Body of pancreas (tissue), 4 donors: ENCODE results near the gene SLC25A51. TPM values are rescaled to one million over a fixed set of nuclear protein-coding genes. Genes with fewer than 3 reads are reported as not detected.

Experiments used
- ATAC-seq: fragments of 150-250 bp; one replicate; pipeline ENCODE4 v1.9.1; 2016
- DNase-seq, 4 donors: peaks; one replicate each; pipeline ENCODE4 v3.0.0-alpha.2; 2019
- H3K27ac ChIP-seq, 4 donors: fragments of 200-600 bp; sonication (generic); 1 replicate in 3 of 4; 2 replicates in 1 of 4; pipeline versions ENCODE4 v1.5.1 to v1.6.1; 2016 to 2019; ENCODE audit warnings: mild to moderate bottlenecking in 1 of 4, mixed read lengths in 1 of 4, moderate library complexity in 1 of 4
- H3K27me3 ChIP-seq, 2 donors: fragments of 200-600 bp; sonication (generic); one replicate each; pipeline ENCODE4 v1.6.0; 2016; ENCODE audit warnings: mild to moderate bottlenecking in 1 of 2
- H3K36me3 ChIP-seq, 2 donors: fragments of 200-600 bp; sonication (generic); replicated peaks in 1 of 2; 2 replicates each; pipeline ENCODE4 v1.5.1; 2016; ENCODE audit warnings: low read depth in 2 of 2; ENCODE audit not compliant: insufficient read depth in 1 of 2
- H3K4me1 ChIP-seq: fragments of 200-600 bp; sonication (generic); one replicate; pipeline ENCODE4 v1.6.0; 2016
- H3K4me3 ChIP-seq, 2 donors: fragments of 200-600 bp; sonication (generic); 1 replicate in 1 of 2; 2 replicates in 1 of 2; pipeline ENCODE4 v1.5.1; 2016 to 2019
- H3K9me3 ChIP-seq, 3 donors: fragments of 200-600 bp; sonication (generic); 1 replicate in 2 of 3; 2 replicates in 1 of 3; pipeline ENCODE4 v1.5.1; 2016
- POLR2A ChIP-seq, 3 donors: fragments of 450-650 bp; IDR thresholded peaks; one replicate each; pipeline ENCODE4 v1.6.1; 2016; ENCODE audit warnings: antibody characterized with exemption in 3 of 3, mild to moderate bottlenecking in 2 of 3
- WGBS, 2 donors: methylation state at CpG; one replicate each; pipeline ENCODE4 v1.1.5; 2017; 5-methylcytosine and 5-hydroxymethylcytosine counted together
- intact Hi-C: fragments of 100-400 bp; cut with DNase I; formaldehyde crosslinking; loops from one replicate; pipeline ENCODE4 v1.15.1; 2023
- total RNA-seq, 2 donors: library from RNA; depleted of rRNA; stranded (reverse); fragments of >200 nt; gene quantifications; one replicate each; pipeline ENCODE4 v1.1.0, GENCODE V29; 2016
- TF ChIP-seq, protein P1 (sequence below), 7 experiments: fragments of 450-650 bp in 4 of 7; fragments of 200-600 bp in 3 of 7; sonication (generic) in 3 of 7; IDR thresholded peaks; one replicate each; pipeline ENCODE4 v1.5.1; 2016 to 2019; ENCODE audit warnings: antibody characterized with exemption in 7 of 7

The SLC25A51 gene
- total RNA-seq, 2 donors from 2014 or later, result 17.1 to 18.1 TPM

DNA sequence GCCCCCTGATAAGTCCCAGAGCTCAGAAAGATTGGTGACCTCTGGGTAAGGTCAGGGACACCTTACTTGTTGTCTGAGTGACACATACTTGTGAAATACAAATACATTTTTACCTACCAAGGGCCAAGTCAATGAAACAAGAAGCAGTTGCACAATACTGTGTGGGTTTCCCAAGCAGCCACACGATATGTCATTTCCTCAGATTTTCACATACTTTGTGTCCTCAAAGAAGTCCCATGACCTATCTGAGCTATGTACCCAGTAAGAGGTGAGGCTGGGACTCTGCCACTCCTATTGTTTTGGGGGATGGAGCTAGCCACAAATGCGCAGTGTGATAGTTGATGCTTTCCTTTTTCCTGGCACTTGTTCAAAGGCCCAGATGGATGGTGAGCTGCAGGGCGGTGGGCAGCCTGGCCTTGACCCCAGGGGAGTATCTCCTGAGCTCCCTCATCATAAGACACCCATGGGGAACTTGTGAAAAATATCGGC, 4.8 kb upstream of the SLC25A51 start:
- ATAC-seq (peak; percentile 51), DNase-seq (peak; percentile 43 to 85 (median 58))
- no peaks in the 10 kb centered on the region for H3K36me3 ChIP-seq
- H3K4me3 ChIP-seq, result no peak overlapping the region
- no peaks in the 10 kb centered on the region for H3K27me3 ChIP-seq
- no peaks in the 10 kb centered on the region for H3K9me3 ChIP-seq
- no peak for TF ChIP-seq POLR2A (IDR thresholded peaks at IDR 0.05)
- TF ChIP-seq, protein P1, sequence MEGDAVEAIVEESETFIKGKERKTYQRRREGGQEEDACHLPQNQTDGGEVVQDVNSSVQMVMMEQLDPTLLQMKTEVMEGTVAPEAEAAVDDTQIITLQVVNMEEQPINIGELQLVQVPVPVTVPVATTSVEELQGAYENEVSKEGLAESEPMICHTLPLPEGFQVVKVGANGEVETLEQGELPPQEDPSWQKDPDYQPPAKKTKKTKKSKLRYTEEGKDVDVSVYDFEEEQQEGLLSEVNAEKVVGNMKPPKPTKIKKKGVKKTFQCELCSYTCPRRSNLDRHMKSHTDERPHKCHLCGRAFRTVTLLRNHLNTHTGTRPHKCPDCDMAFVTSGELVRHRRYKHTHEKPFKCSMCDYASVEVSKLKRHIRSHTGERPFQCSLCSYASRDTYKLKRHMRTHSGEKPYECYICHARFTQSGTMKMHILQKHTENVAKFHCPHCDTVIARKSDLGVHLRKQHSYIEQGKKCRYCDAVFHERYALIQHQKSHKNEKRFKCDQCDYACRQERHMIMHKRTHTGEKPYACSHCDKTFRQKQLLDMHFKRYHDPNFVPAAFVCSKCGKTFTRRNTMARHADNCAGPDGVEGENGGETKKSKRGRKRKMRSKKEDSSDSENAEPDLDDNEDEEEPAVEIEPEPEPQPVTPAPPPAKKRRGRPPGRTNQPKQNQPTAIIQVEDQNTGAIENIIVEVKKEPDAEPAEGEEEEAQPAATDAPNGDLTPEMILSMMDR (IDR thresholded peaks at IDR 0.05), result no peak
- 32 to 47% methylated on average over 3 to 4 of the region's 4 CpGs for WGBS, 2 donors
- peak overlapping the region in 3 of 4 donors; percentile 56 to 67 (median 65) for H3K27ac ChIP-seq
- intact Hi-C loops, result no loop called here
- peaks cover 24% of the 10 kb centered on the region for H3K4me1 ChIP-seq

DNA sequence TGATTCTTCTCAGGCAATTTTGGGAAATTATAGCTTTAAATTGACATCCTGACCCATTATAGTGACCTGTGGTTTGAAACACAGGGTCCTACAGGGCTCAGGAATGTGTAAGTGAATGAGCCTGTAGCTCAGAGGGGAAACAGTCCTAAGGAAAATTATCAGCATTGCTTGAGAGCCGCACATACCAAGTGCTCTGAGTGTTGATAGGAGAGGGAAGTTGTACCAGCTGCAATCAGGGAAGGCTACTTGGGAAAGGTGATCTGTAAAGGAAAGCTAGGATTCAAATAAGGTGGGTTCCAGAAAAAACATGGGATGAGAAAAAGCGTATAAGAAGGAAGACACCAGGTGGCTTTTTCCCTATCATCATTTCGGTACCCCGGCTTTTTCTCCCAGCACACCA, 4.4 kb upstream of the SLC25A51 start:
- no peaks in the 10 kb centered on the region for H3K9me3 ChIP-seq
- ATAC-seq, result no peak
- no peak overlapping the region for H3K4me3 ChIP-seq
- H3K27me3 ChIP-seq, result no peaks in the 10 kb centered on the region
- H3K27ac ChIP-seq, result peak overlapping the region in 3 of 4 donors; percentile 56 to 67 (median 65)
- DNase-seq, result no peak
- WGBS, 2 donors, result 42 to 43% methylated on average over 4 of the region's 4 CpGs
- TF ChIP-seq, protein P1 (IDR thresholded peaks at IDR 0.05), result no peak
- TF ChIP-seq POLR2A (IDR thresholded peaks at IDR 0.05), result no peak
- intact Hi-C loops, result no loop called here
- H3K4me1 ChIP-seq, result peaks cover 24% of the 10 kb centered on the region
- no peaks in the 10 kb centered on the region for H3K36me3 ChIP-seq

DNA sequence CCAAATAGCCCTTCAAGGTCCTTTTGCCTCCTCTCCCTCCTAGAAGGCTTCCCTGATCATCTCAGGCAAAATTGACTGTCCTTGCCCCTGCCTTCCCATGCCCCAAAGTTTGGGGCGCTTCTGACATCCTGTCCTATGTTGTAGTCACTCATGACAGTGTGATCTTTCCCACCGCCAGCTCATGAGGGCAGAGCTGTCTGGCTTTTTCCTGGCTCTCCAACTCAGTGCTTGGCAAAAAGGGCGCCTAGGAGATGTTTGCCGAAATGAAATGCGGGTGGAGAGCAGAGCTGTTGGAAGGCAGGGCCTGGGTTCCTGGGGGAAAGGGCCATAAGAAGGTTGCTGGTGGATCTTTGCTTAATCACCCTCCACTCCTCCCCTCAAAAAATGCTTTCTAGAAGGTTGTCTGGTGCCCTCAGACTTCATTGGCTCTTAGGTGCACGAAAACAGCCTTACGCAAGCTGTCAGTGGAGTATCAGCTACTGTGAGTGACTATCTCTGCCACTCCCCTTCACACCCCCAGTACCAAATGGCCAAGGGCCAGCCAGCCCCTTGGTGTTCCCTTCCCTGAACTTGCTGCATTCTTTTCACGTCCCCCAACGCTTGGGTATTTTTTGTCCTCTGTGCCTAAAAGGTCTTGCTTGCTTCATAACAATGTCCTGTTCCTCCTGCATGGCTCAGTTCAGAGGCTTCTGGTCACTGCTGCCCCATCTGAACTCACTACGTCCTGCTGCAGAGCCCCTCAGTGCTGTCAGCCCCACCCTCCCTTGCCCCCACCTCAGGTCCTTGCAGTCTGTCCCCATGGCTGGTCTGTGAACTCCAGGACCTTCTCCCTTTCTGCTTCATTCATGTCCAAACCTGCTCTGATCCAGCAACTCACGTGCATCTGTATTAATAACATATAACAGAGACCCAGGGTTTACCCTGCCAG, 2.6 kb upstream of the SLC25A51 start:
- DNase-seq (no peak), ATAC-seq (no peak)
- Histone ChIP-seq H3K27me3 (no peaks in the 10 kb centered on the region), H3K4me3 (no peak overlapping the region), H3K27ac (no peak overlapping the region), H3K4me1 (peaks cover 41% of the 10 kb centered on the region), H3K36me3 (no peaks in the 10 kb centered on the region), H3K9me3 (no peaks in the 10 kb centered on the region)
- intact Hi-C loops, result no loop called here
- WGBS, 2 donors, result 85 to 86% methylated on average over 11 of the region's 11 CpGs
- TF ChIP-seq POLR2A (IDR thresholded peaks at IDR 0.05), result no peak
- TF ChIP-seq, protein P1 (IDR thresholded peaks at IDR 0.05), result no peak

DNA sequence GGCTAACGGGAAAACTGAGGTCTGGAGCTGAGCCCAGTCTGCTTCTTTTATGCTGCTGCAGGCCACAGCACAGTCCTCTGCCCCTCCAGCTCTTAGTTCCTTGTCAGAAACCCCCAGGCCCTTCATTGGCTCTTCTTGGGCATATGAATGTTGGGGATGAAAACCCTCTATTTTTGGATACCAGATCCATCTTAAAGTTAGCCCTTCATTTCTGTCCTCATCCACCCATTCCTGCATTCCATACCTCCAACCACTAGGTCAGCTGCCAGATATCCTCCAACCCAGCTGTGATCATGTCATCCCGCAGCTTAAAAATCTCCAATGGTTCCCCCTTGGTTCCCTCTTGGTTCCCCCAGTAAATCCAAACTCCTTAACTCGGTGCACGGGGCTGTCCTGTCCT, 1.8 kb upstream of the SLC25A51 start:
- Histone ChIP-seq H3K27ac (no peak overlapping the region), H3K27me3 (no peaks in the 10 kb centered on the region), H3K36me3 (no peaks in the 10 kb centered on the region), H3K4me1 (peaks cover 44% of the 10 kb centered on the region), H3K9me3 (no peaks in the 10 kb centered on the region), H3K4me3 (no peak overlapping the region)
- TF ChIP-seq, protein P1 (IDR thresholded peaks at IDR 0.05), result no peak
- TF ChIP-seq POLR2A (IDR thresholded peaks at IDR 0.05), result no peak
- intact Hi-C loops, result no loop called here
- WGBS, 2 donors, result 95 to 98% methylated on average over 4 of the region's 4 CpGs
- ATAC-seq (no peak), DNase-seq (no peak)
